Stimulated activated CD8-positive, alpha-beta memory T cell treated with anti-CD3 and anti-CD28 coated beads, Interleukin-15, amount 100 ng/mL, for 48 hours (primary cell): Measurements from ENCODE around the gene NUP210.
A peak's percentile ranks its signal among the peaks of the same experiment; 100 is the strongest.

Experiments used
- DNase-seq, 2 donors: peaks; one replicate each; pipeline ENCODE4 v3.0.0-alpha.2; 2020; ENCODE audit warnings: low read depth in 2 of 2

NUP210 gene

GRCh38 chr3:13348661-13349396, 71.3 kb downstream of the NUP210 start:
- no peak for DNase-seq

GRCh38 chr3:13348100-13348499, 72.0 kb downstream of the NUP210 start:
- DNase-seq: no peak

GRCh38 chr3:13347390-13347950, 72.7 kb downstream of the NUP210 start:
- no peak for DNase-seq

GRCh38 chr3:13346481-13347389, 73.4 kb downstream of the NUP210 start:
- peak; percentile 54 to 55 for DNase-seq

- no peak for DNase-seq
These were observed 74.3 kb downstream of the NUP210 start for GRCh38 chr3:13345772-13346171.

GRCh38 chr3:13345284-13345683, 74.8 kb downstream of the NUP210 start:
- DNase-seq: no peak

- DNase-seq: no peak
These were observed 75.5 kb downstream of the NUP210 start for GRCh38 chr3:13344663-13345062.

- no peak for DNase-seq
These were observed 76.5 kb downstream of the NUP210 start for GRCh38 chr3:13343601-13344000.

- no peak for DNase-seq
These were observed 78.8 kb downstream of the NUP210 start for GRCh38 chr3:13341229-13341905.

- no peak for DNase-seq
These were observed 80.3 kb downstream of the NUP210 start for GRCh38 chr3:13339833-13340232.

GRCh38 chr3:13338996-13339395, 81.1 kb downstream of the NUP210 start:
- DNase-seq: no peak

- DNase-seq: no peak
These were observed 81.9 kb downstream of the NUP210 start for GRCh38 chr3:13338231-13338630.

GRCh38 chr3:13336592-13336991, 83.5 kb downstream of the NUP210 start:
- DNase-seq: no peak

GRCh38 chr3:13335503-13335902, 84.6 kb downstream of the NUP210 start:
- no peak for DNase-seq

- no peak for DNase-seq
These were observed 85.1 kb downstream of the NUP210 start for GRCh38 chr3:13335059-13335458.

- no peak for DNase-seq
These were observed 86.8 kb downstream of the NUP210 start for GRCh38 chr3:13333236-13333897.

- DNase-seq: no peak
These were observed 87.4 kb downstream of the NUP210 start for GRCh38 chr3:13332740-13333139.

- DNase-seq: no peak
These were observed 88.0 kb downstream of the NUP210 start for GRCh38 chr3:13332158-13332557.

- DNase-seq: no peak
These were observed 90.4 kb downstream of the NUP210 start for GRCh38 chr3:13329746-13330145.

GRCh38 chr3:13325892-13326443, 94.2 kb downstream of the NUP210 start:
- no peak for DNase-seq

- no peak for DNase-seq
These were observed 95.2 kb downstream of the NUP210 start for GRCh38 chr3:13324835-13325501.
